ENCODE measurements around the gene SEPTIN2. TPM values are rescaled to one million over a fixed set of nuclear protein-coding genes. Genes with fewer than 3 reads are reported as not detected.
"Not testable (repeated sequence)": the region's sequence is repeated elsewhere in the genome, so short reads cannot be mapped to it uniquely, and the experiment has no call there.

The SEPTIN2 gene
- total RNA-seq, 1 donor from 2014 or later: 529 TPM

DNA sequence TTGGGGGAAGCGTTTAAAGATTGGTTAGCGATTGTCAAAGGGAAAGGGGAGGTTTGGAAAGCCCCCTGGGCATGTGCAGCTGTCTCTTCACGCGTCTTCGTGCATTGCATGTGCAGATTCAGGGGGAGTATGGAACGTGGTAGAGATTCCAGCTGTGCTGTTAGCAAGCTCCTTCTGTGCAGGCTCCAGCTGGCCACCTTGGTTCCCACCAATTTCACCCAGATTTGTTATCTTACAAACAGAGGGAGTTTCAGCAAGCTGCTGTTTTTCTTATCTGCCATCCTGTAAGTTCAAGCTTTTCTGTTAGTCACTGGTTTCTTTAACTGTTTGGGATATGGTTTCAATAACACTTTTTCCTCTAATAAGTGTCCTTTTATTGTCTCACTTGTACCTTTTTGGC, 70.8 kb downstream of the SEPTIN2 start:
- no peak for DNase-seq

DNA sequence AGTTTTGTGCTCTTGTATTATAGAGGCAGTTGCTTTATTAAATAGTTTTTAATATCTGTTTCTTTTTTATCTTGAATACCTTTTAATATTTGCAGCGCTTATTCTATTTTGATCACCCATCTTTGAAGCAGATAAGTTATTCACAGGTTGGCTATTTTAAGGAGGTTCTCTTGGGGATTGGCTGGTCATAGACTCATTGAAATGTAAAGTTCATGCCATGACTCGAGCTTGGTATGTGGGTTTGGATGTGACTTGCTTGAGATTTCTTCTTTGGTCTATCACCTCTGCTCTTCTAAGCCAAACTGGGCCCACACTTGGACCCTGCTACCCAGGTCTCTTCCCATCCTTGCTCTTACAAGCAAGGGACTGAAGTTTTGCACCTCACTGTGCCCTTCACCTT, 74.0 kb downstream of the SEPTIN2 start:
- no peak for DNase-seq

DNA sequence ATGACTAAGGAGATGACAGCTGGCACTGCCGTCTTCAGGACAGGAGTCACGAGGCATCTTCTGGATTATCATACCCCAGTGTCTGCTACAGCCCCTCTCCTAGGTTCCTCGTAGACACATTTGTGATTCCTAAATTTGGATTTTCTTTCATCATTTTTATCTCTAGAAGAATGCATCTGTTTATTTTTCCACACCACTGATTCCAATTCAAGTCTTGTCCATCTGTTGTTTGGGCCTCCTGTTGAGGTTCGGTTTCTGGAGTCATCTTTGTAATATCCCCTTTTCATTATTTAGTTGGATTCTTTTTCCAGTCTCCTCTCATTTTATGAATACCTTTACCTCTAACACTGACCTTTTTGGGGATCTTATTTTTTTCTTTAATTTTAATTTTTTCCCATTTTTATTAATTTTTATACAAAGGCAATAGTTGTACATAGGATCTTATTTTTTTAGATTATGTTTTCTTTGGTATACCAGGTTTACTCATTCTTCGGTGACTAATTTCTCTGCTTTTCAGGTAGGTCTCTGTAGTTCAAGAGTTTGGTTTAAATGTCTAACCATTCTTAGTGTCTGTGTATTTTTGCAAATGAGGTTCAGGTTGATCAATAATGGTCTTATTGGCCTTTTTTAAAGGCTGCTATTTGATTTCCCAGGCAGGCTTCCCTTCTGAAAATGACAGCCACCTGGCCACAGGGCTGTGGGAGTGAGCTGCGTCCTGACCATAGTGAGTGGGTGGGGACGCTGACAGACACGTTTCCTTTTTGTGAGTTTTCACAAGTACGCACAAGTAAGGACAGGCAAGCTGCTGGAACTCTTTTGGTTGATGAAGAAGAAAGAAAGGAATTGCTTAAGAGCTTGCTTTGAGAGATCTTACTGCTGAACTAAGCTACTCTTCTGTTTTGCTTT, 74.8 kb downstream of the SEPTIN2 start:
- peak; percentile 19 for DNase-seq

DNA sequence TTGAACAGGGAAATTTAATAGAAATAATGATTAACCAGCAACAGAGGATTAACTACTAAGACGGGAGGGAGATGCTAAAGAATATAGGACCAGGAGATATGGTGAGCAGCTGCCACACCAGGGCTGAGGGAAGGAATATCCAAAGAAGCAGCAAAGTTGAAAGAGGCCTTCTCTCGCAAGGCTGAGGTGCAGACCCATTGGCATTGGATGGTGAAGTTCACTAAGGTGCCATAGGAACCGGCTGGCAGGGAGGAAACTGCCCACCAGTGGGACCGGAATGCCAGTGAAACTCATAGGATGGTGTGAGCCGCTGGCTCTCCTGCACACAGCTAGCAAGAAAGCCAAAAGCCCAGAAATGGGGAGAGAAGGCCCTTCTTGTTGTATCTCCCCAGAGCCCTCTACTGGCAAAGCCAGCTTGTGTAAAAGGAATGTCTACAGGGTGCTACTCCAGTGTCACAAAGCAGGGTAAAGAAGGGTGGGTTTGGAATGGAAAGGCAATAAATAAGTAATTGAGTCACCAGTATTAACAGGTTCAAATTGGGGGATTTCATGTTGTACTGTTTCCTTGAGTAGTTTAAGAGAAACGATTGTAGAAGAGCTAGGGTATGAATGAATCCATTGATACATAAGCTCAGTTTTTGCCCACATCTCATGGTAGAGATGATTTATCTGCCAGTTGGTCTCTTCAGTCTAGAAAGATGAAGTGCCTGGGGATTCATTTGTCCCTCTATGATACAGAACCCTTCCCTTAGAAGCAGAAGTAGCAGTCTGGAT, 76.4 kb downstream of the SEPTIN2 start:
- DNase-seq: peak; percentile 46

DNA sequence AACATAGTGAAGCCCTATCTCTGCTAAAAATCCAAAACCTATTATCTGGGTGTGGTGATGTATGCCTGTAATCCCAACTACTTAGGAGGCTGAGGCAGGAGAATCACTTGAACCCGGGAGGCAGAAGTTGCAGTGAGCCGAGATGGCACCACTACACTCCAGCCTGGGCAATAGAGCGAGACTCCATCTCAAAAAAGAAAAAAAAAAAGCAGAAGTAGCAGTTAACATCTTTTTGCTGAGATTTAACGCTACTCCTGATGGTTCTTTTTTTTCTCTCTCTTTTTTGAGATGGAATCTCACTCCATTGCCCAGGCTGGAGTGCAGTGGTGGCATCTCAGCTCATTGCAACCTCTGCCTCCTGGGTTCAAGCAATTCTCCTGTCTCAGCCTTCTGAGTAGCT, 77.0 kb downstream of the SEPTIN2 start:
- DNase-seq: not testable (repeated sequence)

DNA sequence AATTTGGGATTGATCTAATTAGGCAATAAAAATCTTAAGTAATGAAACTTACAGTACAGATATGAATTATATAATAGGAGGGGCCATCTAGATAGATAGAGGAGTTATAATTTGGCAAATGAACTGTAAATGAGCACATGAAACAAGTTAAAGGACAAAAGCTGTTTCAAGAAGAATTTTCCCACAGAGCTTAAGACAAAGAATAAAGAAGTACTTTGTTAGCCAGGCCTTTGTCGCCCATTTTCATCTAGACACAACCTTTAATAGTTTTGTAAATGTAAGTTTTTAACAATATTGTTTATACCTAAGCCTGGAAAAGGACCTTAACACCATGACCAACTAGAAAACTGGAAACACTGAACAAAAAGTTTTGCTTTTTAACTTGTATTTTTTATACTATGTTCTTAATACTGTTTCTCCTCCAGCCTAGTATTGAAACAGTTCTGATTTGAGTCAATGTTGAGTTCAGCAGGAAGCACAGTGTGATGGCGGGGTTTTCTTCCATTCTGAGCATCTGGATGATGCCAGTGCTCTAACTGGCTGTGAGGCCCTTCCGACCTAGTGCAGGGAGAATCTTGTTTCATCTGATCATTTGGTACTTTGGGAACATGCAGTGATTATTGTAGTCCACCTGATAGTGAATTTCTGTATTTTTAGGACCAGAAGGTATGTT, 77.9 kb downstream of the SEPTIN2 start:
- no peak for DNase-seq

DNA sequence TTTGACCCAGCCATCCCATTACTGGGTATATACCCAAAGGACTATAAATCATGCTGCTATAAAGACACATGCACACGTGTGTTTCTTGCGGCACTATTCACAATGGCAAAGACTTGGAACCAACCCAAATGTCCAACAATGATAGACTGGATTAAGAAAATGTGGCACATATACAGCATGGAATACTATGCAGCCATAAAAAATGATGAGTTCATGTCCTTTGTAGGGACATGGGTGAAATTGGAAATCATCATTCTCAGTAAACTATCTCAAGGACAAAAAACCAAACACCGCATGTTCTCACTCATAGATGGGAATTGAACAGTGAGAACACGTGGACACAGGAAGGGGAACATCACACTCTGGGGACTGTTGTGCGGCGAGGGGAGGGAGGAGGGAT, 81.1 kb downstream of the SEPTIN2 start:
- DNase-seq: not testable (repeated sequence)

DNA sequence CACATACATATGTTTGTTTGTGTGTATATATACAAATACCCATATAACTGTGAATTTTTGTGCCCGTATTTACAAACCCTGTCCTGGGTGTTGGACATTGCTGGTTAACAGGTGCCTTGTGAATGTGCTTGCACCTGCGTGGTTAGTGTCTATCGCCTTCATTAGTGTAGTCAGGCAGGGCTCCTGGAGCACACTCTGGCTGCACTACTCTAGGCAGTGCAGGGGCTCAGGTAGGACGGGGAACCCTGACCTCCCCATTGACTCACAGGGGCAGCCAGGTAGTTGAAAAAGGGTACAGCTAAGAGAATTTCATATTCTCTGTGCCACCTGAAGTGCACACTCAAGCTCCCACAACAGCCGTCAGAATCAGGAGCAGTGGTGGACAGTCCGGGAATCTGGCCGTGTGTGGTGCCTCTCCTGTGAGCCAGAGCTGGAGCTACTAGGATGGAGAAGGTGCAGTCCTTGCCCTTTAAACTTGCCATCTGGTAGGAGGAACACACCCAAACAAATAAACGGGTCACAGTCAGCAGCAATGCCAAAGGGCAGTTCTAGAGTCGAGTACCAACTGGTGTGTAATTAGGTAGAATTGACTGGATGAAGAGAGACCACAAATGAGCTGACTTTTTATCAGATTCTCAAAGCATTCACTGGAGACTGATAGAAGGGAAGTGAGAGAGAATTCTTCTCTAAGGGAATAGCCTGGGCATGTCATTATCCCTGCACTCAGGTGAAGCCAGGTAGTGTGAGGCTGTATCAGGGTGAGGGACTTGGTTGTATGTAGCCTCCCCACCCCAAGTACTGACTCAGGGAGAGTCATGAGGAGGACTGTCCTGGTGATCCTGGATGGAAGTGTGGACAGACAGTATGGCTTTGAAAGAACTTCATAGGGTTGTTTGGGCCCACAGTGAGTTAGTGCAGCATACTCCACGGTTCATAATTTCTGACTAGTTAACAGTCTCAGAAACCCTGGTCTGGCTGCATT, 84.5 kb downstream of the SEPTIN2 start:
- DNase-seq: no peak

Other genes with a start within 250 kb of the SEPTIN2 start
- gene MTERF4, start 213.6 kb upstream of the SEPTIN2 start, total RNA-seq: 37.6 and 43.2 TPM in 2 replicates
- gene PASK, start 166.5 kb upstream of the SEPTIN2 start, total RNA-seq: 4.4 and 9.2 TPM in 2 replicates
- 47.6 and 55.1 TPM in 2 replicates for gene PPP1R7, start 165.5 kb upstream of the SEPTIN2 start, total RNA-seq
- gene ANO7, start 127.2 kb upstream of the SEPTIN2 start, total RNA-seq: 0.34 and 1.1 TPM in 2 replicates
- 594 and 863 TPM in 2 replicates for gene HDLBP, start 253 bp upstream of the SEPTIN2 start, total RNA-seq
- 38.3 and 43.8 TPM in 2 replicates for gene FARP2, start 40.4 kb downstream of the SEPTIN2 start, total RNA-seq
- gene STK25, start 192.7 kb downstream of the SEPTIN2 start, total RNA-seq: 445 and 536 TPM in 2 replicates
- gene BOK, start 242.8 kb downstream of the SEPTIN2 start, total RNA-seq: 88.1 and 99.4 TPM in 2 replicates